Thoracic aorta (tissue), 2 donors: ENCODE measurements around the gene PDZRN3. TPM values are rescaled to one million over a fixed set of nuclear protein-coding genes. Genes with fewer than 3 reads are reported as not detected.

Experiments
- ATAC-seq: fragments of 150-250 bp; one replicate; pipeline ENCODE4 v1.8.0; 2017; ENCODE audit warnings: low read depth; ENCODE audit not compliant: insufficient number of reproducible peaks, low FRiP score
- DNase-seq: peaks from one replicate; pipeline ENCODE4 v3.0.0-alpha.2; 2020; ENCODE audit warnings: low spot score
- H3K27ac ChIP-seq, 2 donors: fragments of 200-600 bp; sonication (generic); 1 replicate in 1 of 2; 2 replicates in 1 of 2; pipeline ENCODE4 v1.5.1; 2016; ENCODE audit warnings: mild to moderate bottlenecking in 2 of 2, moderate library complexity in 2 of 2
- H3K27me3 ChIP-seq: fragments of 200-600 bp; sonication (generic); replicated peaks from 2 replicates; pipeline ENCODE4 v1.6.0; 2016; ENCODE audit warnings: mild to moderate bottlenecking; ENCODE audit not compliant: insufficient read depth
- H3K36me3 ChIP-seq: fragments of 200-600 bp; sonication (generic); one replicate; pipeline ENCODE4 v1.5.1; 2016
- H3K4me1 ChIP-seq, 2 donors: fragments of 200-600 bp; sonication (generic); 1 replicate in 1 of 2; 2 replicates in 1 of 2; pipeline versions ENCODE4 v1.5.1 to v1.6.0; 2016; ENCODE audit warnings: low read depth in 2 of 2, mild to moderate bottlenecking in 1 of 2; ENCODE audit not compliant: control insufficient read depth in 1 of 2
- H3K4me3 ChIP-seq: fragments of 200-600 bp; sonication (generic); 2 replicates; pipeline ENCODE4 v1.5.1; 2016; ENCODE audit warnings: mild to moderate bottlenecking
- H3K9me3 ChIP-seq: fragments of 200-600 bp; sonication (generic); 2 replicates; pipeline ENCODE4 v1.5.1; 2016
- total RNA-seq, 2 donors: library from RNA; depleted of rRNA; stranded (reverse); fragments of >200 nt; gene quantifications; one replicate each; pipeline versions ENCODE4 v1.1.0 to v1.2.3, GENCODE V29; 2016
- TF ChIP-seq, protein P1 (sequence below): fragments of 200-600 bp; sonication (generic); IDR thresholded peaks from one replicate; pipeline ENCODE4 v1.5.1; 2019; ENCODE audit warnings: antibody characterized with exemption

Gene PDZRN3
- total RNA-seq, 2 donors from 2014 or later, result 140 to 166 TPM

DNA sequence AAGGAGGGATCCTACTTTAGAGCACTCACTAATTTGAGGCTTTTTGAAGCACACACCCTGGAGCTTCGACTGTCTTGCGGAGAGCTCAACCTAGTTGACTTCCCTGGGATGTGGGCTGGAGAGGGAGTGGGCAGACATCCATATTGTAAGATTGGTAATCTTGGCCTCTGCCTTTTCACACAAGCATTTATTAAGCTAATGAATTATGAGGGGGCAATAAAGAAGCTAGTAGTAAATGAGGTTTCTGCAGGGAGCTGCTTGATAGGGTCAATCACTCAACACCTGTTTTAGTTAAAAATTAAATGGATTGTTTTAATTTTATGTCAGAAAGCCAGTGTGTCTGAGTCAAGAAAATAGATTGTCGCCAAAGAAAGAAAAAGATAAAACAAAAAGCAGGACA lies 76.3 kb downstream of the PDZRN3 start:
- Histone ChIP-seq H3K36me3 (no peaks in the 10 kb centered on the region), H3K4me1 (peaks cover 7 to 49% of the 10 kb centered on the region in 2 donors), H3K27ac (peak overlapping the region in 1 of 2 donors; percentile 77), H3K27me3 (no peaks in the 10 kb centered on the region), H3K9me3 (no peaks in the 10 kb centered on the region), H3K4me3 (no peak overlapping the region)
- TF ChIP-seq, protein P1, sequence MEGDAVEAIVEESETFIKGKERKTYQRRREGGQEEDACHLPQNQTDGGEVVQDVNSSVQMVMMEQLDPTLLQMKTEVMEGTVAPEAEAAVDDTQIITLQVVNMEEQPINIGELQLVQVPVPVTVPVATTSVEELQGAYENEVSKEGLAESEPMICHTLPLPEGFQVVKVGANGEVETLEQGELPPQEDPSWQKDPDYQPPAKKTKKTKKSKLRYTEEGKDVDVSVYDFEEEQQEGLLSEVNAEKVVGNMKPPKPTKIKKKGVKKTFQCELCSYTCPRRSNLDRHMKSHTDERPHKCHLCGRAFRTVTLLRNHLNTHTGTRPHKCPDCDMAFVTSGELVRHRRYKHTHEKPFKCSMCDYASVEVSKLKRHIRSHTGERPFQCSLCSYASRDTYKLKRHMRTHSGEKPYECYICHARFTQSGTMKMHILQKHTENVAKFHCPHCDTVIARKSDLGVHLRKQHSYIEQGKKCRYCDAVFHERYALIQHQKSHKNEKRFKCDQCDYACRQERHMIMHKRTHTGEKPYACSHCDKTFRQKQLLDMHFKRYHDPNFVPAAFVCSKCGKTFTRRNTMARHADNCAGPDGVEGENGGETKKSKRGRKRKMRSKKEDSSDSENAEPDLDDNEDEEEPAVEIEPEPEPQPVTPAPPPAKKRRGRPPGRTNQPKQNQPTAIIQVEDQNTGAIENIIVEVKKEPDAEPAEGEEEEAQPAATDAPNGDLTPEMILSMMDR, result no peak
- ATAC-seq (no peak), DNase-seq (no peak)

DNA sequence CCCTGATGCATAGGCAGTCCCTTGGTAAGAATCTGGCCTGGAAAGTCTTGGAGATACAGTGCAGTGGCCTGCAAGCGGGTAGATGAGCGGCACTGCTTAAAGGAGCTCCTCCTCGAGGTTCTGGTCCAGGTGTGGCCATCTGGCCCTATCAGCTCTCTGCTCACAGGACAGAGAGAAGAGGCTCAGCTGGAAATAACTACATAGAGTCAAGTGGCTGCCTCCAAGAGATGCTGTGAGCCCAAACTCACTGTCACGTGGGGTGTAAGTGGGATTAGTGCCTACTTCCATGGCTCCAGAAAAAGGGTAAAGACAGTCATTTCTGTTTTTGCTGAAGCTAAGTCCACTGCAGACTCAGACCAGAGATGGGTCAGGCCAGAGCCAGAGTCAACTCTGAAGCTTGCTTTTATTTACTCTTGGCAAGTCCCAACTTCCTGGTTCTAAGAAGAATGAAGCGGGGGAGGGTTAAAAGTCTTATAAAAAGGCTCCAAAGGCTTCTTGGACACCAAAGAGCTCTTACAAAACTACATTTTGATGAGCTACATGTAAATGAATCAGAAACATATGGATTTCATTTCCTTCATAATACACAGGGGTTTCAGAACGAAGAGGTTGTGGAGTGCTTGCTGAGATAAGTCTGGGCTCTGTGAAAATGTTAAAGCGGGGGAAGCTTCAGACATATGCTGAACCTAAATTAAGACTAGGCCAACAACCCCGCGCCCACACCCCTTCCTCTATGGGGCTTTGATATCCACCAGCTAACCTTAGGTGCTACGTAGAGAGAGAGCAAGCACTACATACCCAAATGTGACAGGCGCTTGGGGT lies 77.1 kb downstream of the PDZRN3 start:
- Histone ChIP-seq H3K27ac (peak overlapping the region; percentile 41 to 77), H3K4me1 (peaks cover 13 to 57% of the 10 kb centered on the region in 2 donors), H3K4me3 (no peak overlapping the region), H3K36me3 (no peaks in the 10 kb centered on the region), H3K27me3 (no peaks in the 10 kb centered on the region), H3K9me3 (no peaks in the 10 kb centered on the region)
- ATAC-seq, result peak; percentile 13
- no peak for DNase-seq
- TF ChIP-seq, protein P1, result no peak

DNA sequence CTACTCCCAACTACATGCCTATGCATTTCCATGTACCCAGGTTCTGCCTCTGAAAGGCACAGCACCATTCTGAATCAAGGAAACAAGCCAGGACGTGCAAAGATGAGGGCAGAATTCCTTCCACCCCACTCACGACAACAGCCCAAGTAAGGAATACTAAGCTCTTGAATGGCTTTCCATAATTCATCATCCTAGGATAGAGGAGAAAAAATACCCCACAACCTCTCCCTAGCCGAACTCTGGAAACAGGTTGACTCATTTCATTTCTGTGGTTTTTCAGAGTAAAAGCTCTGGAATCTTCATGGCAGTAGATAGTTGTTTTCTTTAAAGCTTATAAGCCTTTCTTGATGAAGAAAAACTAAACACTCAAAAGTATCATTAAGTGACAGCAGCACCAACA lies 77.8 kb downstream of the PDZRN3 start:
- no peaks in the 10 kb centered on the region for H3K36me3 ChIP-seq
- H3K27ac ChIP-seq, result peak overlapping the region; percentile 41 to 77
- no peak for DNase-seq
- H3K4me1 ChIP-seq, result peaks cover 13 to 63% of the 10 kb centered on the region in 2 donors
- TF ChIP-seq, protein P1, result no peak
- ATAC-seq, result peak; percentile 76
- H3K4me3 ChIP-seq, result no peak overlapping the region
- H3K9me3 ChIP-seq, result no peaks in the 10 kb centered on the region
- no peaks in the 10 kb centered on the region for H3K27me3 ChIP-seq

DNA sequence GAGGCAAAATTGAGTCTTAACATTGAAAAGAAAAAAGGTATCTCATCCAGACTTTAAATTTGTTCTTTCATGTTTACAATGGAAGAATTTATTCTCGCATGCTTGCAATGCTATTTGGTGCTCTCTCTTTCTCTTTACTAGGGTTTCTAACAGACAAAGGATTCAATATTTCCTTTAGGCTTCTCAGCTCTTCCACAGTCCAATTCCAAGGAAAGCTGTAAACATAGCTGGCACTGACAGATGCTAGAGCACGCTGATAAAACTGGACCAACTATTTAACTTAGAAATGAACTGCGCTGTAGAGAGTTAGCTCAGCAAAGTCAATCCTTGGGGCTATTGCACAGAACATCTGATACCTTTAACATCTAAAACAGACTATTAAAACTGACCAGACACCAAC lies 81.3 kb downstream of the PDZRN3 start:
- H3K9me3 ChIP-seq, result no peaks in the 10 kb centered on the region
- TF ChIP-seq, protein P1, result no peak
- H3K4me3 ChIP-seq, result no peak overlapping the region
- no peak for ATAC-seq
- H3K27me3 ChIP-seq, result no peaks in the 10 kb centered on the region
- H3K36me3 ChIP-seq, result no peaks in the 10 kb centered on the region
- H3K4me1 ChIP-seq, result peaks cover 13 to 90% of the 10 kb centered on the region in 2 donors
- H3K27ac ChIP-seq, result no peak overlapping the region
- no peak for DNase-seq

DNA sequence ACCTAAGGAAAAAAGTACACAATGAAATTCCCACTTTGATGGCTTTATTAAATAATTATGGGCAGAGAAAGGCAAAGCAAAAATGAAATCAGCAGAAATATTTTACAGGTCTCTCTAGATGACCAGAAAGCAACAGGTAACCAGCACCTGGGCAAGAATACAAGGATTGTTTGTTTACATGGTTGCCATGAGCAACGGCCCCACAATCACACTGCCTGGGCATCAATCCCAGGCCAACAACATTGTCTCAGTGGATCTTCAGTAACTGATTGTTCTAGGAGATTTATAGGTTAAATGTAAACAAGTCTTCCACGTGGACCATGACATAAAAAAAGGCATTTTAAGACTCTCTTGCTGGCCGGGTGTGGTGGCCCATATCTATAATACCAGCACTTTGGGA lies 82.6 kb downstream of the PDZRN3 start:
- no peaks in the 10 kb centered on the region for H3K36me3 ChIP-seq
- no peak for ATAC-seq
- H3K4me1 ChIP-seq, result peaks cover 7 to 85% of the 10 kb centered on the region in 2 donors
- TF ChIP-seq, protein P1, result no peak
- no peak for DNase-seq
- H3K4me3 ChIP-seq, result no peak overlapping the region
- no peak overlapping the region for H3K27ac ChIP-seq
- H3K9me3 ChIP-seq, result no peaks in the 10 kb centered on the region
- H3K27me3 ChIP-seq, result no peaks in the 10 kb centered on the region
